OCI-LY7 (cell line): ENCODE data around the gene ZNF652. TPM values are rescaled to one million over a fixed set of nuclear protein-coding genes. Genes with fewer than 3 reads are reported as not detected.

ENCODE experiments used
- BruUV-seq: library from RNA; stranded (reverse); fragments of 400-500 nt; replicated peaks from 2 replicates; lab custom pipeline; 2021; lab: Mats Ljungman, UMichigan
- CTCF ChIA-PET: fragments of 300-600 bp; sonication (Branson Sonifier 250); formaldehyde crosslinking; loops from one replicate; lab custom pipeline; 2022; ENCODE audit warnings: antibody characterized with exemption; ENCODE audit not compliant: unreplicated experiment; lab: Charles Lee
- POLR2A ChIA-PET: fragments of 300-600 bp; sonication (Branson Sonifier 250); formaldehyde crosslinking; loops from one replicate; lab custom pipeline; 2022; ENCODE audit warnings: antibody characterized with exemption; lab: Charles Lee
- DNase-seq: peaks from one replicate; pipeline ENCODE4 v3.0.0-alpha.2; 2015; ENCODE audit warnings: low spot score
- H2AFZ ChIP-seq: fragments of 200-600 bp; sonication (generic), shearing (Covaris generic); 2 replicates; pipeline ENCODE4 v1.6.1; 2014; ENCODE audit warnings: mild to moderate bottlenecking, antibody characterized with exemption, low read length, moderate library complexity
- H3K27ac ChIP-seq: fragments of 200-600 bp; sonication (generic); 2 replicates; pipeline ENCODE4 v1.5.1; 2014; ENCODE audit warnings: mixed run types, low read depth, mild to moderate bottlenecking, moderate library complexity, low read length, inconsistent platforms; ENCODE audit not compliant: poor library complexity, severe bottlenecking
- H3K36me3 ChIP-seq: fragments of 200-600 bp; sonication (generic); 2 replicates; pipeline ENCODE4 v1.6.1; 2014; ENCODE audit warnings: mild to moderate bottlenecking, antibody characterized with exemption, low read length, moderate library complexity, mixed read lengths; ENCODE audit not compliant: insufficient read depth
- H3K4me1 ChIP-seq: fragments of 200-600 bp; sonication (generic); 2 replicates; pipeline ENCODE4 v1.5.1; 2014; ENCODE audit warnings: mild to moderate bottlenecking, low read length; ENCODE audit not compliant: insufficient read depth, poor library complexity, severe bottlenecking
- H3K4me2 ChIP-seq: fragments of 200-600 bp; sonication (generic); 2 replicates; pipeline ENCODE4 v1.6.1; 2014; ENCODE audit warnings: mild to moderate bottlenecking, low read length
- H3K4me3 ChIP-seq: fragments of 200-600 bp; sonication (generic); 2 replicates; pipeline ENCODE4 v1.5.1; 2014; ENCODE audit warnings: mild to moderate bottlenecking, low read depth, low read length; ENCODE audit not compliant: poor library complexity, severe bottlenecking
- H3K79me2 ChIP-seq: fragments of 200-600 bp; sonication (generic); 2 replicates; pipeline ENCODE4 v1.6.1; 2016; ENCODE audit warnings: low read depth, mild to moderate bottlenecking, low read length, moderate library complexity, mixed read lengths; ENCODE audit not compliant: insufficient read depth
- H3K9me2 ChIP-seq: fragments of 200-600 bp; sonication (generic); 2 replicates; pipeline ENCODE4 v1.6.1; 2016; ENCODE audit warnings: mild to moderate bottlenecking, low read length, mixed read lengths; ENCODE audit not compliant: insufficient read depth
- H3K9me3 ChIP-seq: fragments of 200-600 bp; sonication (generic); 2 replicates; pipeline ENCODE4 v1.6.1; 2014; ENCODE audit warnings: mild to moderate bottlenecking, mixed run types, low read length, mixed read lengths
- H4K20me1 ChIP-seq: fragments of 200-600 bp; sonication (generic); 2 replicates; pipeline ENCODE4 v1.6.1; 2014; ENCODE audit warnings: mild to moderate bottlenecking, antibody characterized with exemption, low read length, moderate library complexity, mixed read lengths; ENCODE audit not compliant: insufficient read depth
- EZH2phosphoT487 ChIP-seq: fragments of 200-600 bp; sonication (generic); IDR thresholded peaks from 2 replicates; pipeline ENCODE4 v1.6.1; 2018; ENCODE audit warnings: low read depth, borderline replicate concordance, mild to moderate bottlenecking, mixed run types, antibody characterized with exemption, low read length, moderate library complexity, mixed read lengths
- intact Hi-C: fragments of 100-400 bp; cut with micrococcal nuclease; formaldehyde crosslinking; loops from one replicate; pipeline ENCODE4 v1.10.0; 2022; ENCODE audit not compliant: unreplicated experiment
- total RNA-seq, 2 experiments: library from RNA; depleted of rRNA in 1 of 2; stranded (reverse); fragments of >200 nt in 1 of 2; shearing (Covaris generic) in 1 of 2; gene quantifications; 2 replicates each; pipeline ENCODE4 v1.2.3, GENCODE V29; 2014 to 2022
- TF ChIP-seq, protein P1 (sequence below): fragments of 200-600 bp; sonication (generic); conservative IDR thresholded peaks from 2 replicates; pipeline ENCODE4 v1.5.1; 2014; ENCODE audit warnings: mild to moderate bottlenecking, antibody characterized with exemption, low read length, moderate library complexity, mixed read lengths

The ZNF652 gene
- total RNA-seq, 2 experiments from 2014 or later: 36.8 to 69.7 TPM

DNA sequence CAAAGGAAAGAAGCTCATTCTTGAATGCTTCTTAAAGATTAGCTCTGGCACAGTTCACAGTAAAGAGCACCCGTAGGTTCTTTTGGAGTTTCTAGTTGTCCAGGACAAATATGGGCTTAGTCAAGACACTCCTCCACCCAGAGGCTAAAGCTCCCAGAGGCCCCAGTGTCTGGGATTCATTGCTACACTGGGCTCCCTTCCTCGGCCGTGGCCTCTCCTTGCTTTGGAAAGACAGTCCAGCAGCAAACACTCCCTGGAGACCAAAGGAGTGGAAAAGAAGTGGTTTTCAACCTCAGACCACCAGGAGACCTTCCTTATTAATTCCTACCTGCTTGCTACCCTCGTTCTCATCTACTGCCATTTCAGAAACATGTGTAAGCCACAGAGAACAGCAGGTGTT lies 35.5 kb upstream of the ZNF652 start:
- intact Hi-C loops: no loop called here
- H4K20me1 ChIP-seq: no peaks in the 10 kb centered on the region
- POLR2A ChIA-PET: interaction anchor here (0.5 to 1.3 kb wide), 3 partner anchors 10 to 200 kb away, joined by 3 to 8 read pairs (median 6); no protein-coding TSS in a partner anchor

DNA sequence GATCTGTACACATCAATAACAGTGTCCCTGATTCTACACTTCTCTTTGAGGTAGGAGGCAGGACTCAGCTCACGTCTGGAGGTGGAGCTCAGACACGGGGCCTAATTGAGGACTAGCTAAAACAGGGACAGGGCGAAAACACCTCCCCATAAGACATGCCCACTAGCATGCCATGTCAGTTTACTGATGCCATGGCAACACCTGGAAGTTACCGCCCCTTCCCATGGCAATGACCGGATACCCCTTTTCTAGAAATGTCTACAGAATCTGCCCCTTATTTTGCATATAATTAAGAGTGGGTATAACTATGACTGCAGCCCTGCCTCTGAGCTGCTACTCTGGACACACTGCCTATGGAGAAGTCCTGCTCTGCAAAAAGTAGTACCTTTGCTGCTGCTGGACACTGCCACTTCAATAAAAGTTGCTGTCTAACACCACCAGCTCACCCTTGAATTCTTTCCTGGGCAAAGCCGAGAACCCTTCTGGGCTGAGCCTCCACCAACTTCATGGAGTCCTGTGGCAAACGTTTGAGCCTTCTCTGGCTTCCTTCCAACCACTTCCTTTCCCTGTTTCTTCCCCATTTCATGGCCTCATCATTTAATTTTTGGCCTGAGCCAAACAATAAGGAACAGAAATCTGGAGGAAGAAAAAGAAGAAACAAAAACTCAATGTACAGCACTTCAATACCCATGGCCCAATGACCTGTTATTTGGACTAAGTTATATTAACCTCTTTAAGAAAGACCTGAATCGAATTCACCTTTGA lies 31.6 kb upstream of the ZNF652 start:
- no peaks in the 10 kb centered on the region for H3K9me2 ChIP-seq
- ChIA-PET CTCF (interaction anchor here (1.0 to 1.4 kb wide), 2 partner anchors 34 to 78 kb away, joined by 5 to 6 read pairs; no protein-coding TSS in a partner anchor), POLR2A (interaction anchor here (0.8 to 1.3 kb wide), 2 partner anchors 31 to 78 kb away, joined by 3 to 5 read pairs; partner anchors contain the start of gene ZNF652)
- no peak for DNase-seq
- no peaks in the 10 kb centered on the region for H4K20me1 ChIP-seq
- H3K36me3 ChIP-seq: no peaks in the 10 kb centered on the region
- no peak overlapping the region for H2AFZ ChIP-seq
- H3K4me1 ChIP-seq: peaks cover 39% of the 10 kb centered on the region
- H3K27ac ChIP-seq: no peak overlapping the region
- no peaks in the 10 kb centered on the region for H3K9me3 ChIP-seq
- H3K4me2 ChIP-seq: no peak overlapping the region
- intact Hi-C loops: loop anchor here (2.0 to 5.0 kb wide), 2 partner anchors 33 to 161 kb away; partner anchors contain the start of gene PHOSPHO1
- TF ChIP-seq, protein P1, sequence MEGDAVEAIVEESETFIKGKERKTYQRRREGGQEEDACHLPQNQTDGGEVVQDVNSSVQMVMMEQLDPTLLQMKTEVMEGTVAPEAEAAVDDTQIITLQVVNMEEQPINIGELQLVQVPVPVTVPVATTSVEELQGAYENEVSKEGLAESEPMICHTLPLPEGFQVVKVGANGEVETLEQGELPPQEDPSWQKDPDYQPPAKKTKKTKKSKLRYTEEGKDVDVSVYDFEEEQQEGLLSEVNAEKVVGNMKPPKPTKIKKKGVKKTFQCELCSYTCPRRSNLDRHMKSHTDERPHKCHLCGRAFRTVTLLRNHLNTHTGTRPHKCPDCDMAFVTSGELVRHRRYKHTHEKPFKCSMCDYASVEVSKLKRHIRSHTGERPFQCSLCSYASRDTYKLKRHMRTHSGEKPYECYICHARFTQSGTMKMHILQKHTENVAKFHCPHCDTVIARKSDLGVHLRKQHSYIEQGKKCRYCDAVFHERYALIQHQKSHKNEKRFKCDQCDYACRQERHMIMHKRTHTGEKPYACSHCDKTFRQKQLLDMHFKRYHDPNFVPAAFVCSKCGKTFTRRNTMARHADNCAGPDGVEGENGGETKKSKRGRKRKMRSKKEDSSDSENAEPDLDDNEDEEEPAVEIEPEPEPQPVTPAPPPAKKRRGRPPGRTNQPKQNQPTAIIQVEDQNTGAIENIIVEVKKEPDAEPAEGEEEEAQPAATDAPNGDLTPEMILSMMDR: no peak
- no peak for TF ChIP-seq EZH2phosphoT487
- no peak overlapping the region for H3K4me3 ChIP-seq
- no TSS peak for BruUV-seq
- H3K79me2 ChIP-seq: no peaks in the 10 kb centered on the region

More for the DNA sequence above, 35.5 kb upstream of the ZNF652 start:
- TF ChIP-seq EZH2phosphoT487: no peak
- TF ChIP-seq, protein P1: no peak
- Histone ChIP-seq H2AFZ (no peak overlapping the region), H3K9me3 (no peaks in the 10 kb centered on the region), H3K4me1 (peaks cover 13% of the 10 kb centered on the region), H3K27ac (no peak overlapping the region), H3K4me2 (no peak overlapping the region), H3K36me3 (peaks cover 5% of the 10 kb centered on the region; the same call in 1 of the 2 replicates), H3K79me2 (no peaks in the 10 kb centered on the region), H3K9me2 (no peaks in the 10 kb centered on the region), H3K4me3 (no peak overlapping the region)
- BruUV-seq: no TSS peak
- CTCF ChIA-PET: interaction anchor here (0.6 kb wide), 1 partner anchor 143 kb away, joined by 3 read pairs; no protein-coding TSS in a partner anchor
- no peak for DNase-seq
